OCI-LY1 (cell line): Measurements from ENCODE around the gene PNPLA7.

Experiments
- EZH2 ChIP-seq: fragments of 200-600 bp; sonication (generic), shearing (Covaris generic); IDR thresholded peaks from 2 replicates; pipeline ENCODE4 v1.8.0; 2017; ENCODE audit warnings: borderline replicate concordance, mixed run types, mild to moderate bottlenecking, antibody characterized with exemption, low read length, moderate library complexity, mixed read lengths
- TF ChIP-seq, protein P1 (sequence below): fragments of 200-600 bp; sonication (generic), shearing (Covaris generic); IDR thresholded peaks from 2 replicates; pipeline ENCODE4 v1.5.1; 2017; ENCODE audit warnings: mild to moderate bottlenecking, antibody characterized with exemption, low read length, moderate library complexity, mixed read lengths

DNA sequence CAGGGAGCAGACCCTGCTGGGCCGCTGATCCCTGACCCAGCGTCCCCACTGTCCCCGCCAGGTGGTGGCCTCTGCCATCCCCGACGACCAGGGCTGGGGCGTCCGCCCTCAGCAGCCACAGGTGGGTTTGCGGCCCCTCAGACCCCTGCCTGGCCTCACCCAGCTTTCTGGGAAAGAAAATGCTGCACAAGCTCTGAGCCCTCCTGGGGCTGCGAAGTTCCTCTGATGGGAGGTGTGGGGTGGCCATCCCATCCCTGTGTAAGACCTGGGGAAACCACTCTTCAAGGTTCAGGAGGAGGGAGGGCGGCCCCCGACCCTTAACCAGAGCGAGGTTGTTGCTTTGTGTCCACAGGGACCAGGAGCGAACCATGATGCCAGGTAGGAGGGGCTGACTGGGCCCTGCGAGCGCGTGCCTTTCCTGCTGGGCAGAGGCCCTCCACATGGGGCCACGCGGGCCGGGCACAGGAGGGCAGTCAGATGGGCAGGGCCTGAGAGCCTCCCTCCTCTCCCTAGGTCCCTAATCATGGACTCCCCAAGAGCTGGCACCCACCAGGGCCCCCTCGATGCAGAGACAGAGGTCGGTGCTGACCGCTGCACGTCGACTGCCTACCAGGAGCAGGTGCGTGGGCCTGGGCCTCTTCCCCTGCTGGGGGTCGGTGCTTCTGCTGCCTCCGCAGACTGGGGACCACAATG lies 119.3 kb downstream of the PNPLA7 start:
- TF ChIP-seq, protein P1, sequence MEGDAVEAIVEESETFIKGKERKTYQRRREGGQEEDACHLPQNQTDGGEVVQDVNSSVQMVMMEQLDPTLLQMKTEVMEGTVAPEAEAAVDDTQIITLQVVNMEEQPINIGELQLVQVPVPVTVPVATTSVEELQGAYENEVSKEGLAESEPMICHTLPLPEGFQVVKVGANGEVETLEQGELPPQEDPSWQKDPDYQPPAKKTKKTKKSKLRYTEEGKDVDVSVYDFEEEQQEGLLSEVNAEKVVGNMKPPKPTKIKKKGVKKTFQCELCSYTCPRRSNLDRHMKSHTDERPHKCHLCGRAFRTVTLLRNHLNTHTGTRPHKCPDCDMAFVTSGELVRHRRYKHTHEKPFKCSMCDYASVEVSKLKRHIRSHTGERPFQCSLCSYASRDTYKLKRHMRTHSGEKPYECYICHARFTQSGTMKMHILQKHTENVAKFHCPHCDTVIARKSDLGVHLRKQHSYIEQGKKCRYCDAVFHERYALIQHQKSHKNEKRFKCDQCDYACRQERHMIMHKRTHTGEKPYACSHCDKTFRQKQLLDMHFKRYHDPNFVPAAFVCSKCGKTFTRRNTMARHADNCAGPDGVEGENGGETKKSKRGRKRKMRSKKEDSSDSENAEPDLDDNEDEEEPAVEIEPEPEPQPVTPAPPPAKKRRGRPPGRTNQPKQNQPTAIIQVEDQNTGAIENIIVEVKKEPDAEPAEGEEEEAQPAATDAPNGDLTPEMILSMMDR: no peak
- TF ChIP-seq EZH2: no peak
